Limb (tissue), 2 donors: ENCODE measurements around the gene RFX4.

Experiments
- DNase-seq, 2 donors: peaks; one replicate each; pipeline ENCODE4 v3.0.0-alpha.2; 2016; ENCODE audit errors: extremely low spot score in 2 of 2

Gene RFX4

DNA sequence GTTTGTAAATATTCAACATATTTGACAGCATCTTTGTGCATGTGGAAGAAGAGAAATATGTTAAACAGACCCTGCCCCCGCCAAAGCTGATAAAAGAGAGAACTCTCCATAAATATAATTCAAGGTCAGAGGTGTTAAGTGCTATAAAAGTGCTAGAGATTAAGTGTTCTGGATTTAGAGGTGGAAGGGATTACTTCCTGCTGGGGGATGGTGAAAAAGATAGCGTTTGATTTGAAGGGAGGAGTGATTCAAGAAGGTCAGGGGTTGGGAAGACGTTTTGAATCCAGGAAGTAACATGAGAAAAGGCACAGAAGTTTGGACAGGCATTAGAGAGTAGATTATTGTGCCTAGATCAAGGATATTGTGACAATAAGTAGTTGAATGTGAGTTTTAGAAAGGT, 221.9 kb downstream of the RFX4 start:
- no peak for DNase-seq
